Activated T-helper 1 cell treated with anti-CD3 and anti-CD28 coated beads, Interleukin-2, amount 50 U/mL, for 16 hours (primary cell): ENCODE data around the gene ZNF581.
A peak's percentile ranks its signal among the peaks of the same experiment; 100 is the strongest.

Experiments used
- DNase-seq, 2 donors: peaks; one replicate each; pipeline ENCODE4 v3.0.0-alpha.2; 2020; ENCODE audit warnings: low read depth in 1 of 2, low spot score in 1 of 2

Gene ZNF581

GRCh38 chr19:55647732-55648584, 4.5 kb downstream of the ZNF581 start, which contains the start of gene CCDC106:
TSS of gene CCDC106 (plus strand) at chr19:55648212. CDS start at chr19:55649047, 835 bp downstream.
- DNase-seq: no peak

DNA sequence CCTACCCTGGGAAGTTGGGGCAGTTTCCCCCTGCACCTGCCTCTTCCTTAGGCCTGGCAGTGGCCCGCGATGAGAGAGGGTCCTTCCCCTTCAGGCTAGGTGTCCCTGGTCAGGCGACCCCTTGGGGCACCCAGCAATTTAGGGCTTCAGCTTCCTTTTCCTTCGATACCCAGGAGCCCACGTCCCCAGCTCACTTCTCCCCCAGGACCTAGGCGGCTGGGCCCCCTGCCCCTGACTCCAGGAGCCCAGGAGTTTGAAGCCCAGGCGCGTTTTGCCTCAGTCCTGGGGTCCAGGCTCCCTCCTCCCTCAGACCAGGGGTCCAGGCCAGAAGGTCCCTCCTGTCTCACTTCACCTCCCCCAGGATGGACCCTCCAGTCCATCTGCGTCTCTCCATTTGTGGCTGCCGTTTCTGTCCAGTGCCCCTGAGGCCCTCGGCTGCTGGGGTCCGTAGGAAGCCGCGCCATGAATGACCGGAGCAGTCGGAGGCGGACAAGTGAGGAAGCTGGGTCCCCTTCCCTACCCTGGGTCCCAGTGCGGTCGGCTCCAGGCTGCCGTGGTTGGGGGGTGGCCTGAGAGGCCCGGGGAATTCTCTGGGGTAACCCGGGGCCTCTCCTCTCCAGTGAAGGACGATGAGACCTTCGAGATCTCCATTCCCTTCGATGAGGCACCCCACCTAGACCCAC, 5.3 kb downstream of the ZNF581 start:
- DNase-seq: no peak

- DNase-seq: no peak
Observed at GRCh38 chr19:55649268-55650125, 6.0 kb downstream of the ZNF581 start.

DNA sequence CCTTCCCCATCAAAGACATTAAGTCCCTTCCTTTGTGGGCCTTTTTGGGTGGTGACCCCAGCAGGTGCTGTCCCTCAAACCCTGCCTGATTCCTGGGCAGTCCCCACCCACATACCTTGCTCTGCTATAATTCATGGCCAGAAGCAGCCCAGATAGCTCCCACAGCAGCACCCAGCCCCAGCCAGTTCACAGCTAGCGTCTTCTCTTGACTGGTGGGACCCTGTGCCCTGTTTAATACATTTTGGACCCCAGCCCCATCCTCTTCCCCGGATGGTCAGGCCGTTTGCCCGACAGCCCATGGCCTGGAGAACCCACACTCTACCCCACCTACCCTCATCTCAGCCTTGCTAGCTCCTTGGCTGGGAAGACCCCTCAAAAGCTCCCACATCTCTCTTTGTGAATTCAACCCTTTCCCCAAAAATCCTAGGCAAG, 6.7 kb downstream of the ZNF581 start:
- DNase-seq: no peak

- DNase-seq: no peak
Observed at GRCh38 chr19:55650602-55651230, 7.3 kb downstream of the ZNF581 start.

DNA sequence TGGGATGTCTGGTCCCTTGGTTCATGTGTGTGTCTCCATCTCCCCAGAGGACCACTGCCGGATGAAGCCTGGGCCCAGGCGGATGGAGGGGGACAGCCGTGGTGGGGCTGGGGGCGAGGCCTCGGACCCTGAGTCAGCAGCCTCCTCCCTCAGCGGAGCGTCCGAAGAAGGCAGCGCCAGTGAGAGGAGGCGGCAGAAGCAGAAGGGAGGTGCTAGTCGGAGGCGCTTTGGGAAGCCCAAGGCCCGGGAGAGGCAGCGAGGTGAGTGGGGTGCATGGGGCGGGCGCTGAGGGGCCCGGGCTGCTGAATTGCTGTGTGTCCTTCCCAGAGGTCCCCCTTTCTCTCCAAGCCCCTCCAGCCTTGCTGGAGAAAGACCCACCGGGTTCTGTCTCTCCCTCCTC, 7.8 kb downstream of the ZNF581 start:
- no peak for DNase-seq

DNA sequence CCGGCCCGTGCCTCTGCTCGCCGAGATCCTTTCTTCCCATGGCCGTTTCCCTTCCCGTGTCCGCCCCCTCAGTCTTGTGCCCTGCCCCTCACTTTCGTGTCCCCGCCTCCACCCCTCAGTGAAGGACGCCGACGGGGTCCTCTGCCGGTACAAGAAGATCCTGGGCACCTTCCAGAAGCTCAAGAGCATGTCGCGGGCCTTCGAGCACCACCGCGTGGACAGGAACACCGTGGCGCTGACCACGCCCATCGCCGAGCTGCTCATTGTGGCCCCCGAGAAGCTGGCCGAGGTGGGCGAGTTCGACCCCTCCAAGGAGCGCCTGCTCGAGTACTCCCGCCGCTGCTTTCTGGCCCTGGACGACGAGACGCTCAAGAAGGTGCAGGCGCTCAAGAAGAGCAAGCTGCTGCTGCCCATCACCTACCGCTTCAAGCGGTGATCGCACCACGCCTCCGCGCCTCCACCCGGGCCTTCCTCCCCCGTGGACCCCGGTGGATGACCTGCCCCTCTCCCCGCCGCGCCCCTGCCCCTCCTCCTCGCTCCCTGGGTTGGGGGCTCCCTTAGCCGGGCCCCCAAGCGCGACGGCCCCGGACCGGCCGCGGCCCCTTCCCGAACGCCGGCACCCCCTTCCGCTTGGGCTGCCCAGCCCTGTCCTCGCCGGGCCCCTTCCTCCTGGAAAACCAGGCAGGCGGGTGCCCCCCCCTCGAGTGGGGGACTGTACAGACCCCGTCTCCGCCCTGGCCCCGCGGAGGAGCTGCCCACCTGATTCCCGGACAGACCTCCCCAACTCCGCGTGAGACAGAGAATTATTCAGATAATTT, 9.1 kb downstream of the ZNF581 start:
- no peak for DNase-seq

GRCh38 chr19:55653651-55654322, 10.3 kb downstream of the ZNF581 start:
- peak; percentile 98 to 99 for DNase-seq

DNA sequence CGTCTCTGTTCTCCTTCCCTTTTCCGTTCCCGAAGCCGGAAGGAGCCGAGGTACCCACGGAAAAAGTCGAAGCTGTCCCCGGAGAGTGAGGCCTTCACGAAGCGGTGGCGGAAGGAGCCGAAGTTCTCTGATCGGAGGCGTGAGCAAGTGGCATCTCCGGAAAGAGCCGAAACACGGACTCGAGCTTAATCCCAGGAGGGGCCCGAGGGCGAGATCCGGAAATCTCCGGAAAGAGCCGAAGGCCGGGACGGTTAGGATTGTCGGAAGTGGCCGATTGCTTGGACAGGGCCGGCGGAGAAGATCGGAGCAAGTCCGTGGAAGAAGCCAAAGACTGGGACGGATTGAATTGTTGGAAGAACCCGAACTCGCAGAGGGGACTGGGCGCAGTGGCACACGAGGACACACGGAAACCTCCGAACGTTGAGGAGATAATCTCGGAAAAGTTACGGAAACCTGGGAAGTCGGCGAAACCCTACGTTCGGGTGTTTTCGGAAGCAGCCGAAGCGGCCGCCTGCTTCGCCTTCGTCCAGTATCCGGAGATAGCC, 10.9 kb downstream of the ZNF581 start:
- peak; percentile 97 for DNase-seq

GRCh38 chr19:55654868-55655647, 11.6 kb downstream of the ZNF581 start, which contains the start of gene U2AF2:
TSS of gene U2AF2 (plus strand) at chr19:55655035. CDS start at chr19:55655105, 70 bp downstream.
- peak; percentile 95 for DNase-seq

DNA sequence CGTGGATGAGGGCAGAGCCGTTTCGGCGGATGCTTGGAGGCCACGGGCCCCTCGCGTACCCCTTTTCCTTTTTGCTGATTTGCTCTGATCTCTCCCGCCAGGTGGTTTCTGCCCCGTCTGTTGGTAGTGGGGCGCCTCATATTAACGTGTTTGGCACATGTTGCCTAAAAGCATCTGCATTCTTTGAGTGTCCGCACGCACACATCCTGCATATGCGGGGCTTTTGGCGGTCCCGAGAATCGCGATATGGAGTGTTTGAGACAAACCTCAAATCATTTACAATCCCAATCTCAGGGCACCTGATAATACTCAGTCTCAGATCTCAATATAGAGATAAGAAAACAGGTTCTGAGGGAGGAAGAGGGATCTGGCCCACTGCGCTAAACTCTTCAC, 12.2 kb downstream of the ZNF581 start:
- no peak for DNase-seq

- DNase-seq: no peak
Observed at GRCh38 chr19:55656552-55656951, 13.1 kb downstream of the ZNF581 start.

GRCh38 chr19:55656988-55657747, 13.7 kb downstream of the ZNF581 start:
- DNase-seq: no peak

DNA sequence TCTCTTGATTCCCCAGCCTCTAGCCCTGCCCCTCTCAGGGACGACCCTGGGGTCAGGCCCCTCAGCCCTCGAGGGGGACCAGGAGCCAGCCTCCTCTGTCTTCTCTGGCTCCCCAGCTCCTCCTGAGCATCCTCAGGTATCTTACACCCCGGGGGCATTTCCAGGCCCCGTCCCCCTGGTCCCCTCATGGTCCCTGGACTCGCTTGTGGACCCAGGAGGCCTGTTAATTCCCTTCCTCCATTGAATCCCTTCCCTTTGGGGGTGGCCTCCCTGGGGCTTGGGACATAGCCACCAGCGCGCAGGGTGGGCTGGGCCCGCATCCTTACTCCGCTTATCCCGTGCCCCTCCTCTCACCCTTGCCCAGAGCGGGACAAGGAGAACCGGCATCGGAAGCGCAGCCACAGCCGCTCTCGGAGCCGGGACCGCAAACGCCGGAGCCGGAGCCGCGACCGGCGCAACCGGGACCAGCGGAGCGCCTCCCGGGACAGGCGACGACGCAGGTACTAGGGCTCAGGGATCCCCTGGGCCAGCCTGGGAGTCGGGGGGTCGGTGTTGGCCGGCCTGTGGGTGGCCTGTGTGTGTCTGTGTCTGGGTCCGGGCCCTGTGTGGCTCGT, 15.5 kb downstream of the ZNF581 start:
- no peak for DNase-seq

- no peak for DNase-seq
Observed at GRCh38 chr19:55659822-55660221, 16.4 kb downstream of the ZNF581 start.

- no peak for DNase-seq
Observed at GRCh38 chr19:55660404-55660803, 17.0 kb downstream of the ZNF581 start.

GRCh38 chr19:55660991-55661390, 17.5 kb downstream of the ZNF581 start:
- no peak for DNase-seq
